MM.1S (cell line): ENCODE measurements around the gene TRMT10B.

Experiments
- EZH2 ChIP-seq: fragments of 300-600 bp; sonication (generic); optimal IDR thresholded peaks from 2 replicates; pipeline ENCODE3; 2017; ENCODE audit warnings: low read depth, mild to moderate bottlenecking, antibody characterized with exemption, low read length, mixed read lengths
- TF ChIP-seq, protein P1 (sequence below): fragments of 300-600 bp; sonication (generic); IDR thresholded peaks from 2 replicates; pipeline ENCODE4 v1.5.1; 2016; ENCODE audit warnings: antibody characterized with exemption, low read length, mixed read lengths

DNA sequence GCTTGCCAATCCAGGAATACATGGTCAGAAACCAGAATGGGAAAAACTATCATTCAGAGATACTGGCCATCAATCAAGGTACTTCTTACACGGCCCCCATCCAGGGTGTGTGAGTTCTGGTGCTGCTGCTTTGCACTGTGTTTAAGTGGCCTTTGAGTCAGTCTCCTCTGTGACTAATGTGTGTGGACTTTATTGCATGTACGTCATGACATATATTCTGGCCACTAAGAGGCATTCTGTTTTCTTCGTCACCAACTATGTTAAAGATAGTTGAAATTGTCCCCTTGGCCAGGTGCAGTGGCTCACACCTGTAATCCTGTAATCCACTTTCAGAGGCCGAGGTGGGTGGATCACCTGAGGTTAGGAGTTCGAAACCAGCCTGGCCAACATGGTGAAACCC is 22.7 kb downstream of the TRMT10B start:
- TF ChIP-seq, protein P1, sequence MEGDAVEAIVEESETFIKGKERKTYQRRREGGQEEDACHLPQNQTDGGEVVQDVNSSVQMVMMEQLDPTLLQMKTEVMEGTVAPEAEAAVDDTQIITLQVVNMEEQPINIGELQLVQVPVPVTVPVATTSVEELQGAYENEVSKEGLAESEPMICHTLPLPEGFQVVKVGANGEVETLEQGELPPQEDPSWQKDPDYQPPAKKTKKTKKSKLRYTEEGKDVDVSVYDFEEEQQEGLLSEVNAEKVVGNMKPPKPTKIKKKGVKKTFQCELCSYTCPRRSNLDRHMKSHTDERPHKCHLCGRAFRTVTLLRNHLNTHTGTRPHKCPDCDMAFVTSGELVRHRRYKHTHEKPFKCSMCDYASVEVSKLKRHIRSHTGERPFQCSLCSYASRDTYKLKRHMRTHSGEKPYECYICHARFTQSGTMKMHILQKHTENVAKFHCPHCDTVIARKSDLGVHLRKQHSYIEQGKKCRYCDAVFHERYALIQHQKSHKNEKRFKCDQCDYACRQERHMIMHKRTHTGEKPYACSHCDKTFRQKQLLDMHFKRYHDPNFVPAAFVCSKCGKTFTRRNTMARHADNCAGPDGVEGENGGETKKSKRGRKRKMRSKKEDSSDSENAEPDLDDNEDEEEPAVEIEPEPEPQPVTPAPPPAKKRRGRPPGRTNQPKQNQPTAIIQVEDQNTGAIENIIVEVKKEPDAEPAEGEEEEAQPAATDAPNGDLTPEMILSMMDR: no peak
- TF ChIP-seq EZH2: no peak
